ENCODE results near the gene NUDT2. TPM values are rescaled to one million over a fixed set of nuclear protein-coding genes. Genes with fewer than 3 reads are reported as not detected.
"Not testable (repeated sequence)": the region's sequence is repeated elsewhere in the genome, so short reads cannot be mapped to it uniquely, and the experiment has no call there.

NUDT2 gene
- total RNA-seq, 1 donor = 15.2 TPM

GRCh38 chr9:34347800-34348158 lies 18.4 kb downstream of the NUDT2 start:
- peaks cover 8% of the 10 kb centered on the region for H3K36me3 ChIP-seq (ENCODE audit: insufficient read depth, low read length)
- no peak overlapping the region for H2AFZ ChIP-seq (ENCODE audit: low read length)
- H3K4me1 ChIP-seq (ENCODE audit: insufficient read depth, low read length) = no peaks in the 10 kb centered on the region
- no peak overlapping the region for H3K4me3 ChIP-seq (ENCODE audit: insufficient read depth, low read length)
- no peak for TF ChIP-seq CTCF (IDR thresholded peaks at IDR 0.05; ENCODE audit: extremely low read depth, low read depth, low read length)
- H4K20me1 ChIP-seq (ENCODE audit: insufficient read depth, low read length) = peaks cover 3% of the 10 kb centered on the region
- H3K9me3 ChIP-seq (ENCODE audit: low read depth, low read length) = no peaks in the 10 kb centered on the region
- H3K4me2 ChIP-seq (ENCODE audit: insufficient read depth, low read length) = no peak overlapping the region
- H3K79me2 ChIP-seq (ENCODE audit: insufficient read depth, low read length) = no peaks in the 10 kb centered on the region
- H3K27me3 ChIP-seq (ENCODE audit: insufficient read depth, low read length) = no peaks in the 10 kb centered on the region
- H3K27ac ChIP-seq (ENCODE audit: low read depth, low read length) = no peak overlapping the region
- no peak for DNase-seq (ENCODE audit: insufficient read length, low spot score, missing footprints)

GRCh38 chr9:34349324-34349723 lies 20.0 kb downstream of the NUDT2 start:
- no peaks in the 10 kb centered on the region for H3K79me2 ChIP-seq (ENCODE audit: insufficient read depth, low read length)
- H3K4me3 ChIP-seq (ENCODE audit: insufficient read depth, low read length) = no peak overlapping the region
- H3K27me3 ChIP-seq (ENCODE audit: insufficient read depth, low read length) = no peaks in the 10 kb centered on the region
- no peaks in the 10 kb centered on the region for H3K36me3 ChIP-seq (ENCODE audit: insufficient read depth, low read length)
- no peak overlapping the region for H3K4me2 ChIP-seq (ENCODE audit: insufficient read depth, low read length)
- no peak overlapping the region for H2AFZ ChIP-seq (ENCODE audit: low read length)
- no peak overlapping the region for H3K27ac ChIP-seq (ENCODE audit: low read depth, low read length)
- no peak for TF ChIP-seq CTCF (IDR thresholded peaks at IDR 0.05; ENCODE audit: extremely low read depth, low read depth, low read length)
- peaks cover 3% of the 10 kb centered on the region for H4K20me1 ChIP-seq (ENCODE audit: insufficient read depth, low read length)
- no peaks in the 10 kb centered on the region for H3K4me1 ChIP-seq (ENCODE audit: insufficient read depth, low read length)
- H3K9me3 ChIP-seq (ENCODE audit: low read depth, low read length) = no peaks in the 10 kb centered on the region
- no peak for DNase-seq (ENCODE audit: insufficient read length, low spot score, missing footprints)

GRCh38 chr9:34352122-34352652 lies 22.8 kb downstream of the NUDT2 start:
- H3K9me3 ChIP-seq (ENCODE audit: low read depth, low read length); H3K4me3 ChIP-seq (ENCODE audit: insufficient read depth, low read length); H3K36me3 ChIP-seq (ENCODE audit: insufficient read depth, low read length); H3K4me2 ChIP-seq (ENCODE audit: insufficient read depth, low read length); H2AFZ ChIP-seq (ENCODE audit: low read length); H4K20me1 ChIP-seq (ENCODE audit: insufficient read depth, low read length); H3K4me1 ChIP-seq (ENCODE audit: insufficient read depth, low read length); H3K79me2 ChIP-seq (ENCODE audit: insufficient read depth, low read length); H3K27me3 ChIP-seq (ENCODE audit: insufficient read depth, low read length); DNase-seq (ENCODE audit: insufficient read length, low spot score, missing footprints); H3K27ac ChIP-seq (ENCODE audit: low read depth, low read length): not testable (repeated sequence)

- H3K4me1 ChIP-seq (ENCODE audit: insufficient read depth, low read length); DNase-seq (ENCODE audit: insufficient read length, low spot score, missing footprints); H4K20me1 ChIP-seq (ENCODE audit: insufficient read depth, low read length); H3K79me2 ChIP-seq (ENCODE audit: insufficient read depth, low read length); H3K9me3 ChIP-seq (ENCODE audit: low read depth, low read length); H3K4me3 ChIP-seq (ENCODE audit: insufficient read depth, low read length); H3K36me3 ChIP-seq (ENCODE audit: insufficient read depth, low read length); H2AFZ ChIP-seq (ENCODE audit: low read length); H3K4me2 ChIP-seq (ENCODE audit: insufficient read depth, low read length); H3K27me3 ChIP-seq (ENCODE audit: insufficient read depth, low read length); H3K27ac ChIP-seq (ENCODE audit: low read depth, low read length): not testable (repeated sequence)
These were observed 23.6 kb downstream of the NUDT2 start for GRCh38 chr9:34352957-34353356.

- H3K27ac ChIP-seq (ENCODE audit: low read depth, low read length) = no peak overlapping the region
- H3K4me3 ChIP-seq (ENCODE audit: insufficient read depth, low read length) = no peak overlapping the region
- no peaks in the 10 kb centered on the region for H3K27me3 ChIP-seq (ENCODE audit: insufficient read depth, low read length)
- peak; percentile 35 for DNase-seq (ENCODE audit: insufficient read length, low spot score, missing footprints)
- no peaks in the 10 kb centered on the region for H3K79me2 ChIP-seq (ENCODE audit: insufficient read depth, low read length)
- H3K4me2 ChIP-seq (ENCODE audit: insufficient read depth, low read length) = no peak overlapping the region
- H3K4me1 ChIP-seq (ENCODE audit: insufficient read depth, low read length) = no peaks in the 10 kb centered on the region
- TF ChIP-seq CTCF (IDR thresholded peaks at IDR 0.05; ENCODE audit: extremely low read depth, low read depth, low read length) = no peak
- H3K9me3 ChIP-seq (ENCODE audit: low read depth, low read length) = no peaks in the 10 kb centered on the region
- no peak overlapping the region for H2AFZ ChIP-seq (ENCODE audit: low read length)
- no peaks in the 10 kb centered on the region for H4K20me1 ChIP-seq (ENCODE audit: insufficient read depth, low read length)
- H3K36me3 ChIP-seq (ENCODE audit: insufficient read depth, low read length) = no peaks in the 10 kb centered on the region
These were observed 33.3 kb downstream of the NUDT2 start for GRCh38 chr9:34362614-34363214.
